NCI-H146 (cell line): ENCODE results near the gene RNF10.
"Not testable (repeated sequence)": the region's sequence is repeated elsewhere in the genome, so short reads cannot be mapped to it uniquely, and the experiment has no call there.

Experiments
- DNase-seq: peaks from one replicate; lab custom pipeline; 2025; lab: John Stamatoyannopoulos, UW

The RNF10 gene

DNA sequence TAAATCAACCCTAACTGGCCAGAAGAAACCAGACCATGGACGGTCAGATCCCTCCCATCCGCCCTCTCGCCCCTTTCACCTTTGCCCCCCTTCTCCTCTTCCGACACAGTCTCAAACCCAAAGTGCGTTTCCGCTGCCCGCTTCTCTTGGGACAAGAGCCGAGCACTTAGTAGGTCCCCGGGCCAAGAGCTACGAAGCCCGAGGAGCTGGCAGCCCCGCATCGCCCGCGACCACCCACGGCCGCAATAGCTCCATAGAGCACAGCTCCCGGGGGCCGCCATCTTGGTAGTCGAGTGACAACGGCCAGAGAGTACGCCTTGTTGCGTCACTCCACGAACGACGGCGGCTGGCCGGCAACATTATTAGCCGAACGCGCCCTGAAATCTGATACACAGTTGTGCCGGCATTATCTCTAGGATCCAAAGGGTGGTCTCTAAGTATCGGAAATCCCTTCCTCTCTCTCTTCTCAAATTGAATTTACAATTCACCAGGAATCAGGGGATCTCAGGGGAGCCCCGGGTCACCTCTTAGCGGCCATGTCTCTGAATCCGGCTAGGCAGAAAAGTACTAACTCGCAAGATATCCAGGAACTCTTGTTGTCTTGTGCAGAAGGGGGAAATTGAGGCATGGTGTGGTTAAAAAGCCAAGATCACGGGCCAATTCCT lies 5.2 kb upstream of the RNF10 start, which contains the start of gene COQ5:
Gene COQ5, minus strand, starts transcription at position 298 of the 665 bp plus-strand sequence. Its CDS starts 17 bp downstream, at position 281.
- peak; percentile 88 for DNase-seq

DNA sequence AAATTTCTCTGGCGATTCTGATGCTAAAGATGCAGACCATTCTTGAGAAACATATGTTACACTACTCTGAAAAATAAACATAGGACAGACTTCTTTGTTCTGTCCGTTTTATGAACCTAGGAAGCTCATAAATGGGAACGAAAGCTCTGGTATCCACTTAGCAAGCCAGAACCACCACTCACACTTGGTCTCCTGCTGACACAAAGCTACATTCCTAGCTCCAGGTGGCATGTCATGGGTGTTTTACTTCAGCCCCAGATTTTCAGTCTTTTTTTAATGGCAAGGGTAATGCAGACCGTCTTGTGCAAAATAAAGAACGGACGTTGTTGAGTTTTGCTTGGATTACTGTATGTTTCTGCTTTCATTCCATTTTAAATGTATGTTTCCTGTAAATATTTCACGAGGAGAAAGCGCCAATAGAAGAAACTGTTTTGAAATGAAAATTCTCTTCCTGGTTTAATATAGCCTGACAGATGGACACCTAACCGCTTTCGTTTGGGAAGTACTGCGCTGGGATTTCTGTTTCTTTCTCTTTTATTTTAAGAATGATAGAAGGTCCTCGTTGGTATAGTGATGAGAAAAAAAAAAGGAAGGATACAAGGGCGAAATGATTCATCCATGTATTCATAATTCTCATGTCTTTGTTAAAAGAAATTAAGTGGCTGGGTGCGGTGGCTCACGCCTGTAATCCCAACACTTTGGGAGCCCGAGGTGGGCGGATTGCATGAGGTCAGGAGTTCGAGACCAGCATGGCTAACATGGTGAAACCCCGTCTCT lies 4.3 kb upstream of the RNF10 start:
- DNase-seq, result peak; percentile 72

DNA sequence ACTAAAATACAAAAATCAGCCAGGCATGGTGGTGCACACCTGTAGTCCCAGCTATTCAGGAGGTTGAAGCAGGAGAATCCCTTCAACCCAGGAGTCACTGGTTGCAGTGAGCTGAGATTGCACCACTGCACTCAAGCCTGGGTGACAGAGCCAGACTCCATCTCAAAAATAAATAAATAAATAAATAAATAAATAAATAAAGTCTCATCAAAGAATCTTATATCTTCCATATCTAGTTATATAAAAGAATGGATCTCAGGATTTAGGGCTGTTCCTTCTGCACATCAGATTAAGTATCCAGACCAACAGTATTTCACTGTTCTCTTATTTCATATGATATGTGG lies 3.8 kb upstream of the RNF10 start:
- DNase-seq, result not testable (repeated sequence)

DNA sequence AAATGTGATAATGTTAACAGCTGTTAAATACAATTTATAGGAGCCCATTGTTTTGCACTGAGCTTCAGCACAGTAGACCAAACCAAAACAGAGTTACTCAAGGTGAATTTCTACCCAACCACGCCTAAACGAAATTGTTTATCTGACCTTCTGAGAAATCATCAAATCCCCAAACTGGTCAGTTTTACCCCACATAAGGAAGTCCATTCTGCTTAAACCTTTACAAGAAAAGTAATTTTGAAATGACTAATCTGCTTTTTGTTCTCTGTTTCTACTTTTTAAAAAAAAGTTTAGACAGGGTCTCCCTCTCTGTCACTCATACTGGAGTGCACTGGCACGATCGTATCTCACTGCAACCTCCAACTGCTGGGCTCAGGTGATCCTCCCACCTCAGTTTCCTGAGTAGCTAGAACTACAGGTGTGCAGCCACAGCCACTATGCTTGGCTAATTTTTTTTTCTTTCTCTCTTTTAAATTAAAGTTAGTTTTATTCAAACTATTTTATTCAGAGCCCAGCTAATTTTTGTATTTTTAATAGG lies 1.4 kb upstream of the RNF10 start:
- DNase-seq, result no peak

DNA sequence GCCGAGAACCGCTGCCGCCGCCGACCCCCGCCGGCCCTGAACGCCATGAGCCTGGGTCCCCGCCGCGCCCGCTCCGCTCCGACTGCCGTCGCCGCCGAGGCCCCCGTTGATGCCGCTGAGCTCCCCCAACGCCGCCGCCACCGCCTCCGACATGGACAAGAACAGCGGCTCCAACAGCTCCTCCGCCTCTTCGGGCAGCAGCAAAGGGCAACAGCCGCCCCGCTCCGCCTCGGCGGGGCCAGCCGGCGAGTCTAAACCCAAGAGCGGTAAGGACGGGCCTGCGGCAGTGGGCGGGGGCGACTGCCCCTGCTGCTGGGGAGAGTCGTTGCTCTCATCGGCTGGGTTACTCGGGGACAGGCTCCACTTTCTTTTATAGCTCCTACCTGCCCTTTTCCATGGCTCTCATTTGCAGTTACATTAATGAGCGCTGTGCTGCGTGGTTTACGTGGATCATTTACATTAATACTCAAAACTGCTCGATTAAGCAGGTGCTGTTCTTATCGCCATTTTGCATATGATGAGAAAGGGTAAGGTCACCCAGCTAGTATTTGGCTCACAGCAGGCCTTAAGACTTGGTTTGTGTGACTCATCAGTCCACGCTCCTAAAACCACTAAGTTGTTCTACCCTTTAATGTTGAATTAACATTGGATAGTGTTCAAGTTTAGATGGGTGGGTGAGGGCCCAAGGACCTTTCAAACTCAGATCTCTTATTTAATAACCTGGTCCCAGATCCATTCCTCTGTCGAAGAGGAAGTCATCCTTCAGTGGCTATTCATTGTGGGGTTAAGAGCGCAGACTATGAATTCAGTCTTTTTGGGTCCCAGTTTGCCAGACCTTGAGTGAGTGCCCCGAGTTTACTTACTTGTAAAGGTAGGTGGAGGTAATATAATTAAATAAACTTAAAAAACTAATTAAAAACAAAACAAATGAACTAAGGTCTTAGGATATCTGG lies 823 bp downstream of the RNF10 start:
- DNase-seq, result peak; percentile 53

DNA sequence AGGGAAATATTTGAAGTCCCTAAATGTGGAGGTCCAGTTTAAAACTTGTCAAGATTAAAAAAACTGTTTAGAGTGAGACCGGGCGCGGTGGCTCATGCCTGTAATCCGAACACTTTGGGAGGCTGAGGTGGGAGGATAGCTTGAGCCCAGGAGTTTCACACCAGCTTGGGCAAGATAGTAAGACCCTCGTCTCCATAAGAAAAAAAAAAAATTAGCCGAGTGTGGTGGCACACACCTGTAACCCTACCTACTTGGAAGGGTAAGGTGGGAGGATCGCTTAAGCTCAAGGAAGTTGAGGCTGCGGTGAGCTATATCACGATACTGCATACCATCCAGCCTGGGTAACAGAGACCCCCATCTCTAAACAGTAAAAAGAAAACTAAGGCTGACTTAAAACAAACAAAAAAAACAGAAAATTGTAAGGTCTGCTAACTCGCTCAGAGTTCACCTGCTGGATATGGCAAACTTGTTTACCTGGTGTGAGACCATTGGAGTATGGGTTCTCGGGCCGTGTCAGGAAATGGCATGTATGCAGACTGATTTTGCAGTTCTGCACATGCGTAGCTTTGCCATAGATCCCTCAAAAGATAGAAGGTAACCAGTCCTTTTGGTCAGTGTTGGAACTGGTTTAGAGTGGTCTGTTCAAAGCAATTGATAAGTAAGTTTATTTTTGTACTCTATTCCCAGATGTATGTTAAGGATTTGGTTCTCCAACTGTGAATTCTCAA lies 2.1 kb downstream of the RNF10 start:
- no peak for DNase-seq

DNA sequence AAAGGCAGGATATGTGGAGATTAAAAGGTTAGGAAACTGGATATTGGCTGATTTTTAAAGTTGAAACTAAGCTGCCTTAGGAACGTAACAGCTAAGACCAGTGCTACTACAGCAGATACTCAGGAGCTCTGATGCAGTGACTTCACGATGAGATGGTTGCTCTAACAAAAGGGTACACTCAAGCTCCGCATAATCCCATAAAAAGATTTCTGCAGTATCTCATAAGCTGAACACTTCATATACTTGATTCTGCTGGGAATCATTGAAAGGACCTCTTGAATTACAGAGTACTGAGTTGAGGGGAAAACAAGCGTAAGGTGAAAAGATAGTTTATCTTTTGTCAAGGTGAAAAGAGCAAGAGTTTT lies 3.7 kb downstream of the RNF10 start:
- no peak for DNase-seq

DNA sequence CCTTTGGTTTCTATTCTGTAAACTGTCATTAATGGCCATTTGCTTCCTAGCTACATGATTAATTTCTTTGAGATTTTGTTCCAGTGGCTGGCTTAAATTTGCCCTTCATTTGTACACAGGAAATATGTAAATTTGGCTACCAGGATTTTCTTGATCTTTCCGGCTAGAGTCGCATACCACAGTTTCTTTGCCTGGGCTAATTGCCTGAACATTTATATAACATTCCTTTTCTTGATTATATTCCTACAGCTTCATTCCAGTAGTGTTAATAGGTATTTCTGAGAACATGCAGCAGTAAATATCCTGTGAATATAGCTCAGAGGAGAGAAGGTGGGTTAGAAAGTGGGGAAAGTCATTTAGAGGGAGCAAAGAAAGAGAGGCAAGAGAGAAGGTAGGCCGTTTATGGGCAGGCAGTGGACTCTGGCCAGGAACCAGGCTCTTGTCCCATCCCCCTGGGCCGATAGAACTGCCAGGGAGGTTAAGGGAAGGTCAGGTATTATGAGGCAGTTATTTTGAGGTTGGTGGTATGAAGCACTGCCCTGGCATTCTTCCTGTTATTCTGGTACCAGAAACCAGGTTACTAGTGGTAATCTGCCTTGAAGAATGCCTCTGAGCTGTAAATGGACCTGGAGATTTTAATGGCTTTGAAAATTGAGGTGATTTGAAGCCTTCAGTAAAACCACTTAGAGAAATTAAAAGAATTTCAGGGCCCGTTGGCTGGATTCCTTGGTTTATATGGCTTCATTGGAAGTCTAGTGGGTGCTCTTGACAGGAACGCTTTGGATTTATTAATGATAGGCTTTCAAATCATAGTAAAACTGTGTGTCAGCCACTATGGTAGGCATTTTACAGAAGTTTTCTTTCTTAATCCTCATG lies 4.4 kb downstream of the RNF10 start:
- DNase-seq, result no peak

DNA sequence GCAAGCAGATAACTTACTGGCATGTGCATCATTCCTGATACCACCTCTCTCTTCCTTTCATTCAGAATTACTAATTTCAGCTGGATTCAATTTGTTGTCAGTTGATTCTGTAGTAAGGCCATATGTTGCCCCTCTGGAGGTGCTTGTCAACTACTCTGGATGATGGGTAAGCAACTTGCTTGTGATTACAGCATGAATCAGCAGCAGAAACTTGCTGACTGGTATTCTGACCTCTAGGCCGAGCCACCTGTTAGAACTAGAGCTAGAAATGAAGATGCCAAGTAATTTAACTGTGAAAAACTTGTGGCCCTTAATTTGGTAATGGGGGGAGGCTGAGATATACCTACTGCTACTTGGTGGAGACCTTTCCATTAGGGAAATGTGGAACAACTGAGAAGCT lies 5.1 kb downstream of the RNF10 start:
- no peak for DNase-seq

DNA sequence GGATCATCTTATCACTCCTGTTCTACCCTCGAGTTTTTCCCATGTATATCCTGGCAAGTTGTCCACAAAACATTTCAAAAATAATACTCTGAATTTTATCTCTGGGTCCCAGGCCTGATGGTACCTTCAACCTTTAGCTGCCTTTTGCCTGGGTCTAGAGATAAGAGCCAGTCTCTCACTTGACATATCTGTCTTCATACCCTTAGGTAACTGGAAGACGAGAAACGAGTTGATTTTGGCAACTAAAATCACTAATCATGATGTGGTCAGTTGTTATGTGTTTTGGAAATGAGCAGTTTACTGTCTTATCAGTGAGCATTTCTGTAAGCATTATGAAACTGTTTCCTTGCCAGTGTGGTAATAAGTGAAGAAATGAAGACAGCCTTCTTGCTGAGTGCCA lies 6.3 kb downstream of the RNF10 start:
- no peak for DNase-seq

DNA sequence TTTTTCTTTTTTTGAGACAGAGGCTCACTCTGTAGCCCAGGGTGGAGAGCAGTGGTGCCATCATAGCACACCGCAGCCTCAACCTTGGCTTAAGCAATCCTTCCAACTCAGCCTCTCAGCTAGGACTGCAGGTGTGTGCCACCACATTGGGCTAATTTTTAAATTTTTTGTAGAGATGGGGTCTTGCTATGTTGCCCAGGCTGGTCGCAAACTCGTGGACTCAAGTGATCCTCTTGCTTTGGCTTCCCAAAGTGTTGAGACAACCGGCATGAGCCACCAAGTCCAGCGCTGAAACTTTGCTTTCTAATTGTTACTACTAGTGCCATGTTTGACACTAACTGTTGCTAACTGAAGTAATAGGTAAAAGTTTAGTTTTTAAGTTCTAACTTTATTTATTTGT lies 8.0 kb downstream of the RNF10 start:
- no peak for DNase-seq

DNA sequence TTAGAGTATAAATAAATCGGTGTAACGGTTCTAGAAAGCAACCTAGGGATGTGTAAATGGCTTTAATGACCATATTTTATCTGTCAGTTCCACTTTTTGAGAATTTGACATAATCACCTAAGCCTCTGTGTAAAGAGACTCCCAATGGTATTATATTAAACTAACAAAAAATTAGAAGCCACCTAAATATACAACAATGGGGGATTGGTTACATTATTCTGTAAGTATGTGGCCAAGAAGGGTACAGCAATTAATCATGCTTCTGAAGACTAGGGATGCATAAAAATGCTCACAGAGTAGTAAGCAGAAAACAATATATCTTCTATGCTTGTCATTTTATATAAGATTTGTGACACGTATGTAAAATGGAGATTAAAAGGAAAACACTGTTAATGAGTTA lies 10.5 kb downstream of the RNF10 start:
- DNase-seq, result no peak

DNA sequence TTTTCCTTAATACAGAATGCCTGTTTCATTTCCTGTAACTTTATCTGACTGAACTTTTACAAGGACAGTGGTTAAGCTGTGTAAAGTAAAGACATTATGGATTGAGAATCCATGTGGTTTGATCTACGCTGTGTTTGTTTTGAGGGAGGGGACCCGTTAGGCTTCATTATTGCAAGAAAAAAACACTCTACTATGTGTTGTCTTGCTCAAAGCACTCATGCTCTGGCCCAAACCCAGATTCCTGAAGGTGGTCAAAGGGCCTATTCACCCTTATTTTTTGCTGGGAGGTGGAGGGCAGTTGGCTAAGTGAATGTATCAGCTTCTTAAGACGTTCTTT lies 11.9 kb downstream of the RNF10 start:
- peak; percentile 22 for DNase-seq

DNA sequence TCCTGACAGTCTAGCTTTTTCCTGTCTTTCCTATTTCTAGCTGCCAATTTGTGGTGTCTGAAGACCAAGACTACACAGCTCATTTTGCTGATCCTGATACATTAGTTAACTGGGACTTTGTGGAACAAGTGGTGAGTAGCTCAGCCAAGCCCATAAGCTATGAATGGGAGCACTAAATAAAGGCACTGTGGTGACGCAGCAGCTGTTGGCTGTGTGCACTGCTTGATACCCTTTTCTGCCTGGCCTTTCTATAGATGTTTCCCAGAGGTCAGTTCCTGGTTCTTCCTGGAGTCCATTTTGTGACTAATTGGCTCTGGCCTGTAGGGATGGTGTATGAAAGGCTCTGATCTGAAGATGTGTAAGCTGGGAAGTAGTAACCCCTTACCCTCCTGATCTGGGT lies 20.5 kb downstream of the RNF10 start:
- no peak for DNase-seq

DNA sequence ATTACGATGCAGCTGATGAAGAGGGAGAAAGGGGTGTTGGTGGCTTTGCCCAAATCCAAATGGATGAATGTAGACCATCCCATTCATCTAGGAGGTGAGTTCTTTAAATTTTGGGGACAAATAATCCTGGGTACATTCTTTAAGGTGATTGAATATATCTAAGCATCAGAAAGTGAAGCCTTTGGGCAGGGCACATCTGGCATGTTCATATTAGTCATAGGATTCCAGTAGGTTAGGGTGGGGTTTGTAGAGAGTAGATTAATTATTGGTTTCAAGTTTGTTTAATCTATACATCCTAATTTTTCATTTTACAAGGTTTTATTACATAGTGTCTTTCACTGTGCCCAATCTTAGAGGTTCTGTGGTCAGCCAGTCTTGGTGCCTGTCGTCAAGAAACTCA lies 23.4 kb downstream of the RNF10 start:
- no peak for DNase-seq

DNA sequence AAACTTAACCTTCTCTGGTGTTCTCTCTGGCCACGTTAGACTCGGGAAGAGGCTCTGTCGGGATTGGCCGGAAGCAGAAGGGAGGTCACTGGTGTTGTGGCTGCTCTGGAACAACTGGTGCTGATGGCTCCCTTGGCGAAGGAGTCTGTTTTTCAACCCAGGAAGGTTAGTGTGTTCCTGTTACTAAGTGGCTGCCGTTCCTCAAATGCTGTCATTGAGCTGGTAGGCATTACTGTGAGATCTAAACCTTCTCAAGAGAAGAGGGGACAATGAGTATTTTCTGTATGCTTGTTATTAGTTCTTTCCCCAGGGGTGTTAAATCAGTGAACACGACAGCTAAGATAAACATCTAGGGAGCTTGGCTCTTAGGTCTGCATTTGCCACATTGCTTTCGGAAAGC lies 28.8 kb downstream of the RNF10 start:
- DNase-seq, result no peak

DNA sequence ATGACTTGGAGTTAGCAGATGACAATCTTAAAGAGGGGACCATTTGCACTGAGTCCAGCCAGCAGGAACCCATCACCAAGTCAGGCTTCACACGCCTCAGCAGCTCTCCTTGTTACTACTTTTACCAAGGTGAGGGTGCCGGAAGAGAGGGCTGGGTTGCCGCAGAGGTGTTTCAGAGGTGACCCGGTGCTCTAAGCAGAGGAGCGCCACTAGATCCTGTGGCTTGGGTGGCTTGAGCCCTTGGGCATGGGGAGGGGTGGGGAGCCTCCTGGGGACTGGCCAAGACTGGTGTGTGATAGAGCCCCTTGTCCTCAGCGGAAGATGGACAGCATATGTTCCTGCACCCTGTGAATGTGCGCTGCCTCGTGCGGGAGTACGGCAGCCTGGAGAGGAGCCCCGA lies 29.3 kb downstream of the RNF10 start:
- no peak for DNase-seq

DNA sequence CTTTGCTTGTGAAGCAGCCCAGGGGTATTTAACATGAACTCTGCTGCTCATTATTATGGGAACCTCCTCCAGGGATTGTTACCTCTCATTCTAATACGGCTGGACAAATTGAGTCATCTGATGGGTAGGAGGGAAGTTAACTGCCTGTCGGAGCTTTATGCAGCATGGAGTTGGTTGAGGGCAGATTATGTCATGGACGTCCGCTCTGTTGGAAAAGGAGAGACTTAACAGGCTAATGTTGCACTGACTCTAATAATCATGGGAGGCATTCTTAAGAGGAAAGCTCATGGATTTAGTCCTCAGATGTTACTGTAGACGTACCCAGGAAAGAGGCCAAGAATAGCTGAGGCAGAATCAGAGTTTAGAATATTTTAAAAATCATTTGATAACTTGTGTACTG lies 37.1 kb downstream of the RNF10 start:
- DNase-seq, result no peak

DNA sequence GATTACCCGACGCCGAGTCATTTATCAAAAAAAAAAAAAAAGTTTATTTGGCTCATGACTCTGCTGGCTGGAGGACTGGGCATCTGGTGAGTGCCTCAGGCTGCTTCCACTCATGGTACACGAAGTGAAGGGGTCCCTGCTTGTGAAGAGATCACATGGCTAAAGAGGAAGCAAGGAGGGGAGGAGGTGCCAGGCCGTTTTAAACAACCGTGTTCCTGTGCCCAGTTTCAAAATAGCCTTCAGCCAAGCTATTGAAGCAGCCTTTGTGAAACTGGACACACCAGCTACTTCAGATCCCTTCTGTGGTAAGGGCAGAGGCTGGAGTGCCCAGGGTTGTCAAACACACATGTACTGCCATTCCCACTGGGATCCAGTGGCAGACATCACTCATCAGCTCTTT lies 39.4 kb downstream of the RNF10 start:
- DNase-seq, result no peak

DNA sequence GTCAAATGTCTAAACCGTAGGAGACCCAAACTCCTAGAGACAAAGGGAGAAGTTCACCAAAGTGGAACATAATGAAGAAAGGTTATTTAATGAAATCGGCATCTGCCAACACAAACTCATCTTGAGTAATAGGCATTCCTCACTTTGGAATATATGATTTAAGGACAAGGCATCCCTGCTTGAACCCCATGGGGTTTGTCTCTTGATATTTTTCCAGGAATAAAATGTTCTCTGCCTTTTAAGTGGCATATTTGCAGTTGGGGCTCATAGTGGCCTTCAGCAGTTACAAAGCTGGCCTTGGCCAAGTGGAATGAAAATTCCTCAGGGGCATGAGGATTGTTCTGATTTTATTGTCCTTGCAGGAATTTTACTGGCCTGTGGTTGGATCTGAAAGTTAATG lies 40.0 kb downstream of the RNF10 start:
- DNase-seq, result no peak

DNA sequence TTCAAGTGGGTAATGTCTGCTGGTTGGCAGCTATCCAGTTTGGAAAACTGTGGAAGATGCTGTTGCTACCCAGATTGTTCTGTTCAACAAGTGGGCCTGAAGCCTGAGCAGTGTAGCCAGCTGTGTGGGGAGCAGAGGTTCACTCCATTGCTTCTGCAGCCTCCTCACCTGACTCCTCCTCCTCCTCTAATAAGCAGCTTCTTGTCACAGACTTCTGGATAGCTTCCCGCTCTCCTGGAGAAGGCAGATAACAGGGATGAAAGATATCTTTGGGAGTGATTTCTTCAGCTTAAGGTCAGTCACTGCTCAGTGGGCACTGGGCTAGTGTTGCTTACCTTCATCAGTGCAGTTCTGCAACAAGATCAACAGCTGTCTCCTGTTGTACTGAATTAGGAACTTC lies 45.0 kb downstream of the RNF10 start:
- no peak for DNase-seq
